Liver (tissue), 9 donors: Measurements from ENCODE around the gene HERC6. TPM values are rescaled to one million over a fixed set of nuclear protein-coding genes. Genes with fewer than 3 reads are reported as not detected.

Experiments used
- DNase-seq: peaks from one replicate; pipeline ENCODE4 v3.0.0-alpha.2; 2017; ENCODE audit warnings: low spot score
- H3K27ac ChIP-seq, 2 donors: one replicate each; pipeline ENCODE4 v1.7.0; 2013; ENCODE audit warnings: inconsistent platforms in 2 of 2, low read length in 2 of 2, control low read depth in 1 of 2, low read depth in 1 of 2, mild to moderate bottlenecking in 1 of 2
- H3K27me3 ChIP-seq, 4 donors: one replicate each; pipeline versions ENCODE4 v1.6.1 to v1.7.0; 2013; ENCODE audit warnings: low read length in 3 of 4, inconsistent platforms in 1 of 4, mild to moderate bottlenecking in 1 of 4, moderate library complexity in 1 of 4; ENCODE audit not compliant: control insufficient read depth in 4 of 4, insufficient read depth in 4 of 4
- H3K36me3 ChIP-seq, 4 donors: one replicate each; pipeline versions ENCODE4 v1.6.1 to v1.7.0; 2013; ENCODE audit warnings: low read length in 3 of 4, mild to moderate bottlenecking in 3 of 4, low read depth in 1 of 4, moderate library complexity in 1 of 4; ENCODE audit not compliant: control insufficient read depth in 4 of 4, insufficient read depth in 3 of 4
- H3K4me1 ChIP-seq, 4 donors: one replicate each; pipeline versions ENCODE4 v1.6.1 to v1.7.0; 2013; ENCODE audit warnings: low read length in 3 of 4, mild to moderate bottlenecking in 3 of 4, moderate library complexity in 1 of 4; ENCODE audit not compliant: control insufficient read depth in 4 of 4, insufficient read depth in 4 of 4
- H3K4me3 ChIP-seq, 3 donors: one replicate each; pipeline versions ENCODE4 v1.6.1 to v1.7.0; 2013; ENCODE audit warnings: low read length in 3 of 3, control low read depth in 1 of 3, low read depth in 1 of 3, mild to moderate bottlenecking in 1 of 3
- H3K9ac ChIP-seq, 2 donors: one replicate each; pipeline ENCODE4 v1.7.0; 2013; ENCODE audit warnings: low read length in 2 of 2, mild to moderate bottlenecking in 2 of 2, moderate library complexity in 2 of 2, control low read depth in 1 of 2, low read depth in 1 of 2
- H3K9me3 ChIP-seq, 4 donors: one replicate each; pipeline versions ENCODE4 v1.6.1 to v1.7.0; 2013; ENCODE audit warnings: low read length in 3 of 4; ENCODE audit not compliant: control insufficient read depth in 4 of 4
- GABPA ChIP-seq, 2 donors: IDR thresholded peaks in 1 of 2; conservative IDR thresholded peaks in 1 of 2; 2 replicates each; pipeline ENCODE4 v1.6.1; 2016; ENCODE audit warnings: antibody characterized with exemption in 2 of 2, mild to moderate bottlenecking in 1 of 2, moderate library complexity in 1 of 2
- HNF4A ChIP-seq, 2 donors: conservative IDR thresholded peaks; 2 replicates each; pipeline ENCODE4 v1.6.1; 2016; ENCODE audit warnings: antibody characterized with exemption in 2 of 2, mild to moderate bottlenecking in 2 of 2
- HNF4G ChIP-seq: IDR thresholded peaks from 2 replicates; pipeline ENCODE4 v1.6.1; 2016; ENCODE audit warnings: antibody characterized with exemption
- NR2F2 ChIP-seq: IDR thresholded peaks from 2 replicates; pipeline ENCODE4 v1.6.1; 2016; ENCODE audit warnings: antibody characterized with exemption
- RXRA ChIP-seq, 2 donors: IDR thresholded peaks; 2 replicates each; pipeline ENCODE4 v1.6.1; 2017 to 2018; ENCODE audit warnings: antibody characterized with exemption in 2 of 2, mild to moderate bottlenecking in 1 of 2
- SP1 ChIP-seq: IDR thresholded peaks from 2 replicates; pipeline ENCODE4 v1.6.1; 2018; ENCODE audit warnings: antibody characterized with exemption, mild to moderate bottlenecking
- WGBS: extraction: QIAGEN DNeasy Blood & Tissue Kit; methylation state at CpG from one replicate; pipeline ENCODE4 v1.1.7; 2013; 5-methylcytosine and 5-hydroxymethylcytosine counted together
- polyA plus RNA-seq, 2 donors: library from polyadenylated mRNA; stranded (reverse) in 1 of 2; unstranded in 1 of 2; fragments of 200-250 nt in 1 of 2; fragments of >200 nt in 1 of 2; fragmentation: Nextera tagmentation in 1 of 2; extraction: Ambion mirVana in 1 of 2; gene quantifications; one replicate each; pipeline versions ENCODE4 v1.2.1 to v1.2.3, GENCODE V29; 2013 to 2015
- total RNA-seq, 2 donors: library from RNA; depleted of rRNA; stranded (reverse); fragments of >200 nt; gene quantifications; one replicate each; pipeline ENCODE4 v1.2.3, GENCODE V29; 2014
- TF ChIP-seq, protein P1 (sequence below): IDR thresholded peaks from 2 replicates; pipeline ENCODE4 v1.6.1; 2016; ENCODE audit warnings: antibody characterized with exemption, mild to moderate bottlenecking
- TF ChIP-seq, protein P2 (sequence below): fragments of 150-350 bp; IDR thresholded peaks from 2 replicates; pipeline ENCODE4 v1.5.1; 2017; ENCODE audit warnings: improper control_type of control experiment, low read depth, low read length; ENCODE audit not compliant: missing input control
- TF ChIP-seq, protein P3 (sequence below): IDR thresholded peaks from 2 replicates; pipeline ENCODE4 v1.6.1; 2016; ENCODE audit warnings: antibody characterized with exemption
- TF ChIP-seq, protein P4 (sequence below): IDR thresholded peaks from 2 replicates; pipeline ENCODE4 v1.6.1; 2016; ENCODE audit warnings: antibody characterized with exemption
- donor health status: healthy.
- donor health status: healthy.
- donor health status: healthy.
- donor health status: healthy.
- donor health status: healthy.

The HERC6 gene
- total and polyA plus RNA-seq, 4 donors: 1.5 to 3.8 (median 2.6) TPM

DNA sequence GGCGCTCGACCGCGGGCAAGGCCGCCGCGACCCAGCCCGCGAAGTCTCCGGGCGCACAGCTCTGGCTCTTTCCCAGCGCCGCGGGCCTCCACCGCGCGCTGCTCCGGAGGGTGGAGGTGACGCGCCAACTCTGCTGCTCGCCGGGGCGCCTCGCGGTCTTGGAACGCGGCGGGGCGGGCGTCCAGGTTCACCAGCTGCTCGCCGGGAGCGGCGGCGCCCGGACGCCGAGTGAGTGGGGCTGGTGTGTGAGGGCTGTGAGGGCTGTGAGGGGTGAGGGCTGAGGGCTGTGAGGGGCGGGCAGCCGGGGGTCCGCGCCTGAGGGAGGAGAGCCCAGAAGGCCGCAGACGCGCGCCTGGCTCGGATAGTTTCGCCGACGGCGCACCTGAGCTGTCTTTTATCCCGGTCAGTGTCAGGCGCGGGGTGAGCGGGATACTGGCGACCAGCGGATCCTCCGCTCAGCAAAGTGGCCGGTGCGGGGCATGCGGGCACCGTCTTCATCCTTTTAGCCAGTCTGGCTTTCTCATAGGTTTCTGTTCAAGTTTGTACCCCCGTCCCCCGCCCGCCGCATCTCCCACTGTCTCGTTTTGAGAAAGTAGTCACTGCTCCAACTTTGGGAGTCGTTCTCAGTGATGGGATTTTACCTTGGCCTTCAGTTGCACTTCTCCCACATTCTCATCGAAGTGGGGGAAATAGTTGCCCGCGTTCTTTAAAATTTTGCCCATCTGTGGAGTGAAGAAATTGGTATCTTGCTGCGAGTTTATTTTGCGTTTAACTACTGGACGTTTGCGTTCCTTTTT is 78.9 kb downstream of the HERC6 start:
- no peak for DNase-seq
- peak overlapping the region; percentile 68 to 69 for H3K27ac ChIP-seq
- 4% methylated on average over 75 of the region's 75 CpGs for WGBS
- H3K36me3 ChIP-seq: peaks cover 0 to 4% (median under 1%) of the 10 kb centered on the region in 4 donors
- peaks cover 0 to 8% (median 3%) of the 10 kb centered on the region in 4 donors for H3K4me1 ChIP-seq
- TF ChIP-seq HNF4G (no peak), HNF4A (conservative IDR thresholded peaks at IDR 0.05) (no peak), SP1 (no peak), GABPA (IDR thresholded peaks at IDR 0.05 in 1 of 2, conservative IDR thresholded peaks at IDR 0.05 in 1 of 2) (no peak)
- TF ChIP-seq, protein P1, sequence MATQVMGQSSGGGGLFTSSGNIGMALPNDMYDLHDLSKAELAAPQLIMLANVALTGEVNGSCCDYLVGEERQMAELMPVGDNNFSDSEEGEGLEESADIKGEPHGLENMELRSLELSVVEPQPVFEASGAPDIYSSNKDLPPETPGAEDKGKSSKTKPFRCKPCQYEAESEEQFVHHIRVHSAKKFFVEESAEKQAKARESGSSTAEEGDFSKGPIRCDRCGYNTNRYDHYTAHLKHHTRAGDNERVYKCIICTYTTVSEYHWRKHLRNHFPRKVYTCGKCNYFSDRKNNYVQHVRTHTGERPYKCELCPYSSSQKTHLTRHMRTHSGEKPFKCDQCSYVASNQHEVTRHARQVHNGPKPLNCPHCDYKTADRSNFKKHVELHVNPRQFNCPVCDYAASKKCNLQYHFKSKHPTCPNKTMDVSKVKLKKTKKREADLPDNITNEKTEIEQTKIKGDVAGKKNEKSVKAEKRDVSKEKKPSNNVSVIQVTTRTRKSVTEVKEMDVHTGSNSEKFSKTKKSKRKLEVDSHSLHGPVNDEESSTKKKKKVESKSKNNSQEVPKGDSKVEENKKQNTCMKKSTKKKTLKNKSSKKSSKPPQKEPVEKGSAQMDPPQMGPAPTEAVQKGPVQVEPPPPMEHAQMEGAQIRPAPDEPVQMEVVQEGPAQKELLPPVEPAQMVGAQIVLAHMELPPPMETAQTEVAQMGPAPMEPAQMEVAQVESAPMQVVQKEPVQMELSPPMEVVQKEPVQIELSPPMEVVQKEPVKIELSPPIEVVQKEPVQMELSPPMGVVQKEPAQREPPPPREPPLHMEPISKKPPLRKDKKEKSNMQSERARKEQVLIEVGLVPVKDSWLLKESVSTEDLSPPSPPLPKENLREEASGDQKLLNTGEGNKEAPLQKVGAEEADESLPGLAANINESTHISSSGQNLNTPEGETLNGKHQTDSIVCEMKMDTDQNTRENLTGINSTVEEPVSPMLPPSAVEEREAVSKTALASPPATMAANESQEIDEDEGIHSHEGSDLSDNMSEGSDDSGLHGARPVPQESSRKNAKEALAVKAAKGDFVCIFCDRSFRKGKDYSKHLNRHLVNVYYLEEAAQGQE: no peak
- H3K9ac ChIP-seq: peak overlapping the region in 1 of 2 donors; percentile 47
- peak overlapping the region; percentile 66 to 83 (median 82) for H3K4me3 ChIP-seq
- no peaks in the 10 kb centered on the region for H3K27me3 ChIP-seq
- H3K9me3 ChIP-seq: no peaks in the 10 kb centered on the region

DNA sequence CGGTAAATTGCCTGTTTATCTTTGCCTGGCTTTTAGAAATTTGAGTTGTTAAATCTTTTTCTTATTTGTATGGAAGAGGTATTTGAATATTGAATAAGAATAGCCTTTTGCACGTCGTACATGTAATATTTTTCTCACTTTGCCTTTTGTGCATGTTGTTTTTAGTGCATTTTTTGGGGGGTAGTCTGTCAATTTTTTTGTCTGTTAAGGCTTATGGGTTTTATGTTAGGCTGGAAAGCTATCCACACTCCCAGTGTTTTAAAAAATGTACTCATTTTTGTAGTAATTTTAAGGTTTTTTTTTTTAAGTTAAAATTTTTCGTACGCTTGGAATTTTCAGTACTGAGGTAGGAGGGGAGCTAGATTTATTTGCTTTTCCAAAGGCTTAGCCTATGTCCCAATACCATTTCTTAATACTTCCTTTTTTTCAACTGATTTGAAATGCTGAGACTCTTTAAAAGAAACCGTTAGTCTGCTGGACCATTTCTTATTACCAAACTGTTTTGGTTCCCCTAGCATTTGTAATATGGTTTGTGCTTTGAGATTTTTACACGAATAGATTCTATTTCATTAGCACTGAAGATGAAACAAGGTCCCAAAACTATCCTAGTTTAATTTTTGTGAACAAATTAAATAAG is 79.6 kb downstream of the HERC6 start:
- no peak for TF ChIP-seq NR2F2
- TF ChIP-seq, protein P2, sequence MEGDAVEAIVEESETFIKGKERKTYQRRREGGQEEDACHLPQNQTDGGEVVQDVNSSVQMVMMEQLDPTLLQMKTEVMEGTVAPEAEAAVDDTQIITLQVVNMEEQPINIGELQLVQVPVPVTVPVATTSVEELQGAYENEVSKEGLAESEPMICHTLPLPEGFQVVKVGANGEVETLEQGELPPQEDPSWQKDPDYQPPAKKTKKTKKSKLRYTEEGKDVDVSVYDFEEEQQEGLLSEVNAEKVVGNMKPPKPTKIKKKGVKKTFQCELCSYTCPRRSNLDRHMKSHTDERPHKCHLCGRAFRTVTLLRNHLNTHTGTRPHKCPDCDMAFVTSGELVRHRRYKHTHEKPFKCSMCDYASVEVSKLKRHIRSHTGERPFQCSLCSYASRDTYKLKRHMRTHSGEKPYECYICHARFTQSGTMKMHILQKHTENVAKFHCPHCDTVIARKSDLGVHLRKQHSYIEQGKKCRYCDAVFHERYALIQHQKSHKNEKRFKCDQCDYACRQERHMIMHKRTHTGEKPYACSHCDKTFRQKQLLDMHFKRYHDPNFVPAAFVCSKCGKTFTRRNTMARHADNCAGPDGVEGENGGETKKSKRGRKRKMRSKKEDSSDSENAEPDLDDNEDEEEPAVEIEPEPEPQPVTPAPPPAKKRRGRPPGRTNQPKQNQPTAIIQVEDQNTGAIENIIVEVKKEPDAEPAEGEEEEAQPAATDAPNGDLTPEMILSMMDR: no peak
- peak overlapping the region in 2 of 3 donors; percentile 41 to 83 for H3K4me3 ChIP-seq
- no peak for DNase-seq
- H3K36me3 ChIP-seq: peaks cover 0 to 5% (median under 1%) of the 10 kb centered on the region in 4 donors
- peak overlapping the region in 1 of 2 donors; percentile 47 for H3K9ac ChIP-seq
- 45% methylated on average over 7 of the region's 7 CpGs for WGBS
- H3K27ac ChIP-seq: no peak overlapping the region
- peaks cover 0 to 8% (median 3%) of the 10 kb centered on the region in 4 donors for H3K4me1 ChIP-seq
- no peaks in the 10 kb centered on the region for H3K27me3 ChIP-seq
- no peaks in the 10 kb centered on the region for H3K9me3 ChIP-seq

DNA sequence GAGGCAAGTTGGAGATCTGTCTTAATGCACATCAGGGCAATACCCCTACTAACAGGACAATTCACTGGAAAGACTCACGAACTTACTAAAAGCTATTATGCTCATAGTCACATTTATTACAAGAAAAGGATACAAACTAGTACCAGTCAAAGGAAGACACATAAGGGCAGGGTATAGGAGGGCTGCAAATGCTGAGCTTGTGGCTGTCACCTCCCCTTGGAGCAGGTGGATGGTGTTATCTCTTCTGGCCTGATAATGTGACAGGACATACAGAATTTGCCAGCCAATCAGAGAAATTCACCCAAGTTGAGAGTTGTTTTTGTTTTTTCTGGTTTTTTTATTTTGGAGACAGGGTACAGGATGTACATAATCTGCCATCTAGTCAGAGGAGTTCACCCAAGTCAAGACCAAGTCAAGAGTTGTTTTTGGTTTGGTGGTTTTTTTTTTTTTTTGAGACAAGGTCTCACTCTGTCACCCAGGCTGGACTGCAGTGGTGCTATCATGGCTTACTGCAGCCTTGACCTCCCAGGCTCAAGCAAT is 87.1 kb downstream of the HERC6 start:
- no peak for DNase-seq
- Histone ChIP-seq H3K4me1 (no peaks in the 10 kb centered on the region), H3K4me3 (no peak overlapping the region), H3K27ac (no peak overlapping the region), H3K27me3 (no peaks in the 10 kb centered on the region), H3K36me3 (peaks cover 0 to 25% (median 18%) of the 10 kb centered on the region in 4 donors), H3K9ac (no peak overlapping the region), H3K9me3 (no peaks in the 10 kb centered on the region)
- TF ChIP-seq, protein P1: no peak
- TF ChIP-seq HNF4G (no peak), RXRA (IDR thresholded peaks at IDR 0.05) (no peak)
- TF ChIP-seq, protein P3, sequence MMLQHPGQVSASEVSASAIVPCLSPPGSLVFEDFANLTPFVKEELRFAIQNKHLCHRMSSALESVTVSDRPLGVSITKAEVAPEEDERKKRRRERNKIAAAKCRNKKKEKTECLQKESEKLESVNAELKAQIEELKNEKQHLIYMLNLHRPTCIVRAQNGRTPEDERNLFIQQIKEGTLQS: no peak
- TF ChIP-seq, protein P4, sequence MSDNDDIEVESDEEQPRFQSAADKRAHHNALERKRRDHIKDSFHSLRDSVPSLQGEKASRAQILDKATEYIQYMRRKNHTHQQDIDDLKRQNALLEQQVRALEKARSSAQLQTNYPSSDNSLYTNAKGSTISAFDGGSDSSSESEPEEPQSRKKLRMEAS: no peak
- WGBS: 96% methylated on average over 1 of the region's 1 CpG
